ENCODE data around the gene KRT36.

Gene KRT36

GRCh38 chr17:41504246-41504977 lies 14.7 kb upstream of the KRT36 start:
- DNase-seq (ENCODE audit: insufficient read length, low spot score) (no peak), FAIRE-seq (no peak)

- FAIRE-seq (no peak), DNase-seq (ENCODE audit: insufficient read length, low spot score) (no peak)
Observed at GRCh38 chr17:41503202-41503601, 13.5 kb upstream of the KRT36 start.

- FAIRE-seq (no peak), DNase-seq (ENCODE audit: insufficient read length, low spot score) (no peak)
Observed at GRCh38 chr17:41500131-41500911, 10.6 kb upstream of the KRT36 start.

DNA sequence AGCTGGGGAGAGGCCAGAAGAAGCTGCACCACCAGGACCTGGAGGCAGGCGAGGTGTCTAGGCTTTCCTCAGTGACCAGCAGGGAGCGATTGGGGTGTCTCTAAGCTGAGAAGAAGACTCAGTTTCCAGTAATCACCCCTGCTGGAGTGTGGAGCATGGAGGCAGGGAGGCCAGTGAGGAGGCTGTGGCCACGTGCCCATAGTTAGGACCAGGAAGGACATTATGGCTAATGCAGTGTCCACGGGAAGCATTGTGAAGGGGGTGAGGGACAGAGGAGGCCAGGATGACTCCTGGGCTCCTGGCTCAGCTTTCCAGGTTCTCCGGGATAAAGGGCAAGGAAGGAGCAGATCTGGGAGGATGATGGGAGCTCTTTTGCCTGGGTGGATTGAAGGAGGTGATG lies 10.0 kb upstream of the KRT36 start:
- no peak for FAIRE-seq
- DNase-seq (ENCODE audit: insufficient read length, low spot score) = no peak

- no peak for FAIRE-seq
- no peak for DNase-seq (ENCODE audit: insufficient read length, low spot score)
Observed at GRCh38 chr17:41498276-41498675, 8.6 kb upstream of the KRT36 start.

GRCh38 chr17:41496803-41497484 lies 7.2 kb upstream of the KRT36 start:
- FAIRE-seq = no peak
- peak; percentile 79 for DNase-seq (ENCODE audit: insufficient read length, low spot score)

- FAIRE-seq (no peak), DNase-seq (ENCODE audit: insufficient read length, low spot score) (no peak)
Observed at GRCh38 chr17:41494524-41494923, 4.8 kb upstream of the KRT36 start.

DNA sequence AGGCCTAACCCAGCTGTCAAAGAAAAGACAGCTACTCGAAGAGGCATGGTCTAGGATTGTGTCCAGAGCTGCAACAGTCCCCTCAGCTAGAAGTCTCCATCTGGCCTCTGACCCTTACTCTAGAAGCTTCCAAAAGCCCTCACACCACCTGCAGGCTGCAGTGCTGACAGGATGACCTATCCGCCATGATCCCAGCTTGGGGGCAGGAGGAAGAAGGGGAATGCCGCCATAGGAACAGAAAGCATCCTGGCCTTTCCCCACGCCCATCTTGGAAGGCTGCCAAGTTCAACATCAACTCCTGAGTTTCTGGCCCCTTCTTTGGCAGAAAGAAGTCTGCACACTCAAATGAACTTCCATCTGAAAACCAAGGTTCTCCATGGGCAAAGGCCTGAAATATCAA lies 3.1 kb upstream of the KRT36 start:
- no peak for DNase-seq (ENCODE audit: insufficient read length, low spot score)
- no peak for FAIRE-seq

GRCh38 chr17:41492351-41492750 lies 2.6 kb upstream of the KRT36 start:
- DNase-seq (ENCODE audit: insufficient read length, low spot score) = no peak
- no peak for FAIRE-seq

GRCh38 chr17:41491476-41491875 lies 1.8 kb upstream of the KRT36 start:
- FAIRE-seq = no peak
- DNase-seq (ENCODE audit: insufficient read length, low spot score) = no peak

DNA sequence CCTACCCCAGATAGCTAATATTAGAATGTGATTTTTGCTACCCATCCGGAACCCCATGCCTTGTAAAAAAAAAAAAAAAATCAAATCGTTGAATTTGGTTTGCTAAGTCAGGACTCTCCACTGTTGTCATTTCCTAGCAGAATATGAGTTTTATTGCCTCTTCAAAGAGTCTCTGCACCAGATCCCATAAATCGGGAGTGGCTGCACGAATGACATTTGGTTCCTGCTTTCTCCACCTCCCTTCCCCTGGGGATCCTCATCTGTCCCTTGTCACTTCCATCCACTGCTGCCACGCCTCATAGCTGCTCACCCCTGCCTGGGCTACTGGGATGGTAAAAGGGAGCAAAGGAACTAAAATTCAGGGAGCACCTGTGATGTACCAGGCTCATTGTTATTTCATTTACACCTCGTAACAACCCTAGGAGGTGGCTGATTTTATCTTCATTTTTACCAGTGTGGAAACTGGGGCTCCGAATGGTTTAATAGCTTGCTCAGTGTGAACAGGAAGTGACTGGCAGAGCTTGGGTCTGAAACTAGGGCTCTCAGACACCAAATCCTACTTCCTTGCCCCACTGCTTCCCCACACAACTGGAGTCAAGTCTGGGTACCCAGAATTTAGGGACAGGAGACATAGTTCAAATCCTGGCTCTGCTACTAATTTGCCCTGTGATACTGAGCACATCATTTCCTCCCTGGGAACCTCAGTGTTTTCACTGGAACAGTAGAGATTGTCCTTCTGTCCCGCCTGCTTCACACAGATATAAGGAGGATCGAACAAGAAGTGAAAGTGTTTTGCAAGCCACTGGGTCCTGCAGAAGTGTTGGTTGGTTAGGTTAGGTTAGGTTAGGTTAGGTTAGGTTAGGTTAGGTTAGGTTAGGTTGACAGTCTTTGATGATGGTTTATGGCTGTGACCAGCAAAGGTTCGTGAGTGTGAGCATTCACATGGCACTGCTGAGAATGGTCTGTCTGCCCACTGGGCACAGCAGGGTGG lies 585 bp upstream of the KRT36 start:
- FAIRE-seq = no peak
- no peak for DNase-seq (ENCODE audit: insufficient read length, low spot score)

- DNase-seq (ENCODE audit: insufficient read length, low spot score) (peak; percentile 28), FAIRE-seq (no peak)
Observed at GRCh38 chr17:41486809-41487530, 2.7 kb downstream of the KRT36 start.

DNA sequence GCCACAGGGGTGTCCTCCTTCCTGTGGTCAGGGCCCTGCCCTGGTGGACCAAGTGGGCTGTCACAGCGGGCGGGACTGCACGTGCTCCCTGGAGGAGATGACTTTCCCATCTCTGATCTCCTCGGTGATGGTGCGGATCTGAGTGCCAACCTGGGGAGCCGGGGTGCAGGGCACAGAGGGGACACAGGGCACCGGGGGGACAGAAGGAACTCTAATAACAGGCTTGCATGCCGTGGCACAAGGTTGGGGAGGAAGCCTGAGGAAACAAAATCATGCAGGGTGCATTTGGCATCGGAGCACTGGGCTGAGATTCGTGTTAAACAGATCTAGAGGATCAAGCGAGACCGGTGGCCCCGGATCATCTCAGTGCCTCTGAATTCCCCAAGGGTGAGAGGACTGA lies 3.4 kb downstream of the KRT36 start:
- no peak for DNase-seq (ENCODE audit: insufficient read length, low spot score)

GRCh38 chr17:41484920-41485904 lies 4.5 kb downstream of the KRT36 start:
- FAIRE-seq = no peak
- no peak for DNase-seq (ENCODE audit: insufficient read length, low spot score)

More for the DNA sequence above, 3.4 kb downstream of the KRT36 start:
- FAIRE-seq = no peak

- DNase-seq (ENCODE audit: insufficient read length, low spot score) = no peak
- no peak for FAIRE-seq
Observed at GRCh38 chr17:41483991-41484826, 5.5 kb downstream of the KRT36 start.

GRCh38 chr17:41483531-41483930 lies 6.2 kb downstream of the KRT36 start:
- no peak for FAIRE-seq

GRCh38 chr17:41481036-41481435 lies 8.7 kb downstream of the KRT36 start, which contains the start of gene KRT35:
Gene KRT35, minus strand, starts transcription at chr17:41481151. Its CDS starts 54 bp downstream, at chr17:41481097.
- FAIRE-seq (no peak), DNase-seq (ENCODE audit: insufficient read length, low spot score) (no peak)

More at GRCh38 chr17:41483531-41483930, 6.2 kb downstream of the KRT36 start:
- no peak for DNase-seq (ENCODE audit: insufficient read length, low spot score)

GRCh38 chr17:41480581-41480980 lies 9.1 kb downstream of the KRT36 start:
- no peak for DNase-seq (ENCODE audit: insufficient read length, low spot score)
- FAIRE-seq = no peak

Measured in GM19239 (cell line).